Esophagus muscularis mucosa (tissue), 4 donors: ENCODE data around the gene DIP2C. TPM values are rescaled to one million over a fixed set of nuclear protein-coding genes. Genes with fewer than 3 reads are reported as not detected.

Experiments used
- DNase-seq: peaks from one replicate; pipeline ENCODE4 v3.0.0-alpha.2; 2017; ENCODE audit errors: extremely low spot score
- H3K27ac ChIP-seq, 4 donors: fragments of 200-600 bp; sonication (generic); replicated peaks in 1 of 4; 1 replicate in 3 of 4; 2 replicates in 1 of 4; pipeline ENCODE4 v1.5.1; 2016 to 2019; ENCODE audit warnings: mild to moderate bottlenecking in 1 of 4
- H3K27me3 ChIP-seq, 4 donors: fragments of 200-600 bp; sonication (generic); one replicate each; pipeline versions ENCODE4 v1.5.1 to v1.6.0; 2016 to 2019
- H3K36me3 ChIP-seq, 4 donors: fragments of 200-600 bp; sonication (generic); one replicate each; pipeline ENCODE4 v1.5.1; 2016 to 2019
- H3K4me1 ChIP-seq, 4 donors: fragments of 200-600 bp; sonication (generic); one replicate each; pipeline ENCODE4 v1.5.1; 2016 to 2019
- H3K4me3 ChIP-seq, 4 donors: fragments of 200-600 bp; sonication (generic); 1 replicate in 2 of 4; 2 replicates in 2 of 4; pipeline ENCODE4 v1.5.1; 2016 to 2019; ENCODE audit warnings: mild to moderate bottlenecking in 4 of 4, moderate library complexity in 1 of 4
- H3K9me3 ChIP-seq, 4 donors: fragments of 200-600 bp; sonication (generic); 1 replicate in 3 of 4; 2 replicates in 1 of 4; pipeline ENCODE4 v1.5.1; 2016 to 2019
- EP300 ChIP-seq: sonication (generic); formaldehyde crosslinking; IDR thresholded peaks from one replicate; pipeline ENCODE4 v1.6.1; 2017; ENCODE audit warnings: antibody characterized with exemption
- POLR2A ChIP-seq: fragments of 450-650 bp; IDR thresholded peaks from one replicate; pipeline ENCODE4 v1.6.1; 2017; ENCODE audit warnings: antibody characterized with exemption, moderate library complexity, mild to moderate bottlenecking, low read depth
- POLR2AphosphoS5 ChIP-seq, 2 donors: sonication (generic); formaldehyde crosslinking; IDR thresholded peaks; one replicate each; pipeline ENCODE4 v1.6.1; 2017; ENCODE audit warnings: antibody characterized with exemption in 2 of 2
- WGBS: methylation state at CpG from one replicate; pipeline ENCODE4 v1.1.5; 2018; 5-methylcytosine and 5-hydroxymethylcytosine counted together
- intact Hi-C: fragments of 100-400 bp; cut with DNase I; formaldehyde crosslinking; loops from one replicate; pipeline ENCODE4 v1.15.1; 2023
- total RNA-seq, 4 donors: library from RNA; depleted of rRNA; stranded (reverse); fragments of >200 nt; gene quantifications; one replicate each; pipeline versions ENCODE4 v1.1.0 to v1.2.1, GENCODE V29; 2016
- TF ChIP-seq, protein P1 (sequence below), 3 experiments: fragments of 200-600 bp in 2 of 3; fragments of 450-650 bp in 1 of 3; sonication (generic) in 2 of 3; IDR thresholded peaks; one replicate each; pipeline ENCODE4 v1.5.1; 2017 to 2019; ENCODE audit warnings: antibody characterized with exemption in 3 of 3, mild to moderate bottlenecking in 2 of 3, moderate library complexity in 1 of 3

DIP2C gene
- total RNA-seq, 4 donors from 2014 or later, result 38.6 to 66.4 (median 55.7) TPM

DNA sequence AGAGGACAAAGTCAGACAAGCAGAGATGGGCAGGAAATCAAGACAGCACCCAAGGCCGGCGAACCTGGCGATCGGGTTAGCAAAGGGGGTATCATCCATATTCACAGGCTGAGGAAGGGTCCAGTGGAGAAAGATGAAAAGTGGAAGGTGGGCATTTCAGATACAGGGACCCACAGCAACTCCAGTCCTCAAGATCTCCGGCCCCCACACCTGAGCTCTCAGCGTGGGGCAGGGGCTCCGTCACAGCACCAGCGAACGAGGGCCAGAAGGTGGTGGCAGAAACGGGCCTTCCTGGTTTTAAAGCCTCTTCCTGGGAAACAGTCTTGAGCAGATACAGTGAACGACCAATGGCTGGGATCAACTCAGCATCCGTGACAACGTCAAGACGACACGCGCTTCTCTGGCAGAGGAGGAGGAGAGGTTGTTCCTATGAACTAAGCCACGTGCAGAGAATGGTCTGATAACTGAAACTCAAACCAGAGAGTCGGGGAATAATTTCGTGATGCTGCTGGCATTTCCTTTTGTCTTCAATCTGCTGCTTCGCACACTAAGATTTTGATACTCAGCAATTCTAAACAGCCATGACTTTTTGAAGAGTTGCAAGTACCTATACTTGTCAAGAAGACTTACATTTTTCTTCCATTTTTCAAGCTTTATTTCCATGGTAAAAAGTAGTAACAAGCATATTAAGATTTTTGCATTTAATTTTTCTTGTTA is 334.4 kb downstream of the DIP2C start:
- no peak for TF ChIP-seq EP300
- no peak for TF ChIP-seq POLR2AphosphoS5 (IDR thresholded peaks at IDR 0.05)
- TF ChIP-seq, protein P1, sequence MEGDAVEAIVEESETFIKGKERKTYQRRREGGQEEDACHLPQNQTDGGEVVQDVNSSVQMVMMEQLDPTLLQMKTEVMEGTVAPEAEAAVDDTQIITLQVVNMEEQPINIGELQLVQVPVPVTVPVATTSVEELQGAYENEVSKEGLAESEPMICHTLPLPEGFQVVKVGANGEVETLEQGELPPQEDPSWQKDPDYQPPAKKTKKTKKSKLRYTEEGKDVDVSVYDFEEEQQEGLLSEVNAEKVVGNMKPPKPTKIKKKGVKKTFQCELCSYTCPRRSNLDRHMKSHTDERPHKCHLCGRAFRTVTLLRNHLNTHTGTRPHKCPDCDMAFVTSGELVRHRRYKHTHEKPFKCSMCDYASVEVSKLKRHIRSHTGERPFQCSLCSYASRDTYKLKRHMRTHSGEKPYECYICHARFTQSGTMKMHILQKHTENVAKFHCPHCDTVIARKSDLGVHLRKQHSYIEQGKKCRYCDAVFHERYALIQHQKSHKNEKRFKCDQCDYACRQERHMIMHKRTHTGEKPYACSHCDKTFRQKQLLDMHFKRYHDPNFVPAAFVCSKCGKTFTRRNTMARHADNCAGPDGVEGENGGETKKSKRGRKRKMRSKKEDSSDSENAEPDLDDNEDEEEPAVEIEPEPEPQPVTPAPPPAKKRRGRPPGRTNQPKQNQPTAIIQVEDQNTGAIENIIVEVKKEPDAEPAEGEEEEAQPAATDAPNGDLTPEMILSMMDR (IDR thresholded peaks at IDR 0.05), result no peak
- no peak for TF ChIP-seq POLR2A
- Histone ChIP-seq H3K27me3 (no peaks in the 10 kb centered on the region), H3K4me1 (no peaks in the 10 kb centered on the region), H3K9me3 (no peaks in the 10 kb centered on the region), H3K36me3 (peaks cover 27 to 96% (median 83%) of the 10 kb centered on the region in 4 donors), H3K4me3 (no peak overlapping the region), H3K27ac (no peak overlapping the region)
- DNase-seq, result no peak
- intact Hi-C loops, result no loop called here
- 93% methylated on average over 20 of the region's 20 CpGs for WGBS

DNA sequence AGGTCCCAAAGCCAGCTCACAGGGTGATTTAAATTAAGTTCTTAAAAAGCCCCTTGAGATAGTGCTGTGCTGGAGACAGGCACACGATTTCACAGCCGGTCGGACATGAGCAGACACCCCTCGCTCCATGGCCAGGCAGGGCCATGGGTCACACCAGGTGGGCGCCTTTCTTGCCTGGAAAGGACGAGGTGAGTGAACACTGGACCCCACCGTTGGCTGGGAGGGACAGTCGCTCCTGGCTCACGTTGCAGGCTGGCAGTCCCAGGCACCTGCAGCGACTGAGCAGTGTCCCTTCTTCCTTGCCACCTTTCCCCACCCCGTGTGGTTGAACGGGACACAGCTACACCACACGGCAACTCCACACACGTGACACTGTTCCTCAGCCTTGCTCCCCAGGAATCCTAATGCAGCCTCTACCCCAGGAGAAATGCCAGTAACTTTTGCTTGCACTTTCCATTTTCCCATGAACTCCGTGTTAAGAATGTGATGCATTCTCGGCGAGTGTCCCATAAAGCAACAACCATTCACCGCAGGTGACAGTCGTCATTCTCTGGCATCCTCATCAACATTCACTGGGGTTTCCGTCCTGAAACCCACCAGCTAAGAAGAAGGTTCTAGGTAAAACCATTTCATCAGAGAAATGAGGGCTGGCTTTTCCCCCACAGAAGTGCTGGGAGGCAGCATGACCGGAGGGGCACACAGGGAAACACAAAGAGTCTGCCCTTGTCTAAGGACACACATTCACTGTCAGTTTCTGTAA is 336.8 kb downstream of the DIP2C start:
- no peaks in the 10 kb centered on the region for H3K4me1 ChIP-seq
- intact Hi-C loops, result no loop called here
- WGBS, result 87% methylated on average over 19 of the region's 21 CpGs
- H3K27ac ChIP-seq, result no peak overlapping the region
- H3K27me3 ChIP-seq, result no peaks in the 10 kb centered on the region
- no peak for DNase-seq
- H3K4me3 ChIP-seq, result no peak overlapping the region
- no peaks in the 10 kb centered on the region for H3K9me3 ChIP-seq
- H3K36me3 ChIP-seq, result peaks cover 41 to 99% (median 90%) of the 10 kb centered on the region in 4 donors
- TF ChIP-seq, protein P1 (IDR thresholded peaks at IDR 0.05), result no peak
- TF ChIP-seq POLR2A, result no peak

DNA sequence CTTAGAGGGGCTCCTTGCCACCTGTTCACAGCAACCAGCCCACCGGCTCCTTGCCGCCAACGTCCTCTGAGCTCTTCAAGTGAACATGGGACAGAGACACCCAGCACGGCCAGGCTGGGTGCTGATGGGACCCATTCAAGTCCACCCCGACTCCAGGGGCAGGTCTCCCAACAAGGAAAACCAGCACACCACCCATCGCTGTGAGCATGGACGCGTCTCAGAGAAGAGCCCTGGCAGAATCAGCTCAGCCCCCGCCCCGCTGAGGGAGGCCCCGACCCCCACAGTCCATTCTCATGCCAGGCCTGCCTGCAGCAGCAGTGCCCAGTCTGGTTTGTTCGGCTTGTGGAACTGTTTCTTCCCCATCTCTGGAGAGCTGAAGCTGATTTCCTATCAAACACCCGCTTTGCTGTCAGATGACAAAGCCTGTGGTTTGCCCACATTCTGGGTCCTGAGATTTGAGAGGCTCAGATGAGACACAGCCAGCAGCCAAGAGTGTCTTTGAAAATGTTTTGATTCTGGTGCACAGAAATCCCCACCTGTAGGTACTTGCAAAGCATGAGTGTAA is 337.6 kb downstream of the DIP2C start:
- Histone ChIP-seq H3K27me3 (no peaks in the 10 kb centered on the region), H3K27ac (no peak overlapping the region), H3K4me3 (no peak overlapping the region), H3K36me3 (peaks cover 41 to 92% (median 82%) of the 10 kb centered on the region in 4 donors), H3K4me1 (no peaks in the 10 kb centered on the region), H3K9me3 (no peaks in the 10 kb centered on the region)
- 90% methylated on average over 11 of the region's 13 CpGs for WGBS
- intact Hi-C loops, result no loop called here
- TF ChIP-seq EP300 (no peak), POLR2AphosphoS5 (IDR thresholded peaks at IDR 0.05) (no peak), POLR2A (no peak)
- TF ChIP-seq, protein P1 (IDR thresholded peaks at IDR 0.05), result no peak
- DNase-seq, result no peak

DNA sequence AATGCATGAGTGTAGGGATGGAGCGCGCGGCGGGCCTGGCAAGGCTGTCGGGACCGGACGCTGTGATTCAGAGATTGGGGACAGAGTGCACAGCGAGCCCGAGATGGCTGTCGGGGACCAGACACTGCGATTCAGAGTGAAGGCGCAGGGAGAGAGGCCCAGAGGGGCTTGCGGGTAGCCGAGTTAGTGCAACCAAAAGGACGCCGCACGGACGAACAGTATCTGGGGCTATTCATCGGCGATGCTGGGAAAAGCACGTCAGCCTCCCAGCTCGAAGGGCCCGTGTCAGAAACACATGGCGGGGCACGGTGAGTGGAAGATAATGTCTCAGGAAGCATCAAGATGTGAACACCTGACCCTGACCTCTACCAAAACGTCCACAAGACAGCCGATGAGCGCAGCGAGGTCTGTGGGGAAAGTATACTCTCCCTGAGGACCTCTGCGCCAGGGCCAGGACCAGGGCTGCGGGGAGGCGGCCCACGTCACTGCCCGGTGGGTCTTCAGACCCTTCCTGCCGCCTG is 338.4 kb downstream of the DIP2C start:
- intact Hi-C loops, result no loop called here
- Histone ChIP-seq H3K27ac (no peak overlapping the region), H3K4me3 (no peak overlapping the region), H3K36me3 (peaks cover 41 to 84% (median 74%) of the 10 kb centered on the region in 4 donors), H3K9me3 (no peaks in the 10 kb centered on the region), H3K27me3 (no peaks in the 10 kb centered on the region), H3K4me1 (no peaks in the 10 kb centered on the region)
- TF ChIP-seq POLR2AphosphoS5 (IDR thresholded peaks at IDR 0.05) (no peak), EP300 (no peak), POLR2A (no peak)
- TF ChIP-seq, protein P1 (IDR thresholded peaks at IDR 0.05), result no peak
- WGBS, result 93% methylated on average over 35 of the region's 35 CpGs
- DNase-seq, result no peak
